ENCODE data around the gene GJD3. TPM values are rescaled to one million over a fixed set of nuclear protein-coding genes. Genes with fewer than 3 reads are reported as not detected.
"Not testable (repeated sequence)": the region's sequence is repeated elsewhere in the genome, so short reads cannot be mapped to it uniquely, and the experiment has no call there.

Gene GJD3
- total RNA-seq, 1 donor from 2014 or later, result 0.36 TPM

DNA sequence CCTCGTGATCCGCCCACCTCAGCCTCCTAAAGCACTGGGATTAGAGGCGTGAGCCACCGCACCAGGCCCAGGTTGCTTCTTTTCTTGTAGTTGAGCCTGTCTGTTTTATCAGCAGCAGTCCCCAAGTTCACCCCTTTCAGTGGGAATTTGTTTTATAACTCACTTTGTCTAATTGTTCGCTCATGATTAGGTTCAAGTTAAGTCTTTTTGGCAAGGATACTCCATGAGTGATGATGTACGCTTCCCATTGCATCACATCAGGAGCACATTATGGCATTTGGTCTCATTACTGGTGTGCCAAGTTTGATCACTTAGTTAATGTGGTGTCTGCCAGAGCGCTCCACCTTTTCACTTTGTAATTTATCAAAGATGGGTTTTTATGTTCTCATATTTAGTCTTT lies 14.4 kb upstream of the GJD3 start:
- Mint-ChIP-seq H3K36me3 (no peaks in the 10 kb centered on the region), H3K4me3 (no peak overlapping the region), H3K27me3 (no peaks in the 10 kb centered on the region), H3K27ac (no peak overlapping the region), H3K4me1 (ENCODE audit: unreplicated experiment) (no peaks in the 10 kb centered on the region), H3K9me3 (no peaks in the 10 kb centered on the region)
- DNase-seq (ENCODE audit: extremely low spot score, unreplicated experiment), result peak; percentile 43
- TF ChIP-seq, protein P1, sequence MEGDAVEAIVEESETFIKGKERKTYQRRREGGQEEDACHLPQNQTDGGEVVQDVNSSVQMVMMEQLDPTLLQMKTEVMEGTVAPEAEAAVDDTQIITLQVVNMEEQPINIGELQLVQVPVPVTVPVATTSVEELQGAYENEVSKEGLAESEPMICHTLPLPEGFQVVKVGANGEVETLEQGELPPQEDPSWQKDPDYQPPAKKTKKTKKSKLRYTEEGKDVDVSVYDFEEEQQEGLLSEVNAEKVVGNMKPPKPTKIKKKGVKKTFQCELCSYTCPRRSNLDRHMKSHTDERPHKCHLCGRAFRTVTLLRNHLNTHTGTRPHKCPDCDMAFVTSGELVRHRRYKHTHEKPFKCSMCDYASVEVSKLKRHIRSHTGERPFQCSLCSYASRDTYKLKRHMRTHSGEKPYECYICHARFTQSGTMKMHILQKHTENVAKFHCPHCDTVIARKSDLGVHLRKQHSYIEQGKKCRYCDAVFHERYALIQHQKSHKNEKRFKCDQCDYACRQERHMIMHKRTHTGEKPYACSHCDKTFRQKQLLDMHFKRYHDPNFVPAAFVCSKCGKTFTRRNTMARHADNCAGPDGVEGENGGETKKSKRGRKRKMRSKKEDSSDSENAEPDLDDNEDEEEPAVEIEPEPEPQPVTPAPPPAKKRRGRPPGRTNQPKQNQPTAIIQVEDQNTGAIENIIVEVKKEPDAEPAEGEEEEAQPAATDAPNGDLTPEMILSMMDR (conservative IDR thresholded peaks at IDR 0.05), result no peak

DNA sequence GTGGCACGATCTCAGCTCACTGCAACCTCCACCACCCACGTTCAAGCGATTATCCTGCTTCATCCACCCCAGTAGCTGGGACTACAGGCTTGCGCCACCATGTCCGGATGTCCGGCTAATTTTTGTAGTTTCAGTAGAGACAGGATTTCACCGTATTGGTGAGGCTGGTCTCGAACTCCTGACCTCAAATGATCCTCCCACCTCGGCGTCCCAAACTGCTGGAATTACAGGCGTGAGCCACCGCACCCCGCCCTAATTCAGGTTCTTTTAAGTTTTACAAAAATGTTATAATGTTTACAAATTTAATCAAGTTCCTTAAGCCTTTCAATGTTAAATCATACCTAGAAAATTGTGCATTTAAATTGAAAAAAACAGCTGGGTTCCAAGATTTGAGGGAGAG lies 13.3 kb upstream of the GJD3 start:
- Mint-ChIP-seq H3K4me3 (no peak overlapping the region), H3K27me3 (no peaks in the 10 kb centered on the region), H3K9me3 (no peaks in the 10 kb centered on the region), H3K36me3 (no peaks in the 10 kb centered on the region), H3K27ac (no peak overlapping the region), H3K4me1 (ENCODE audit: unreplicated experiment) (peaks cover under 1% of the 10 kb centered on the region)
- DNase-seq (ENCODE audit: extremely low spot score, unreplicated experiment), result no peak
- TF ChIP-seq, protein P1 (conservative IDR thresholded peaks at IDR 0.05), result no peak

DNA sequence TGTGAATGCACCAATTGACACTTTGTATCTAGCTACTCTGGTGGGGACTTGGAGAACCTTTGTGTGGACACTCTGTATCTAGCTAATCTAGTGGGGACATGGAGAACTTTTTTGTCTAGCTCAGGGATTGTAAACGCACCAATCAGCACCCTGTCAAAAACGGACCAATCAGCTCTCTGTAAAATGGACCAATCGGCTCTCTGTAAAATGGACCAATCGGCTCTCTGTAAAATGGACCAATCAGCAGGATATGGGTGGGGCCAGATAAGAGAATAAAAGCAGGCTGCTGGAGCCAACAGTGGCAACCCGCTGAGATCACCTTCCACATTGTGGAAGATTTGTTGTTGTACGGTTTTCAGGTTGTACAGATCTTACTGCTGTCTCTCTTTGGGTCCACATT lies 12.0 kb upstream of the GJD3 start:
- H3K9me3 Mint-ChIP-seq; H3K36me3 Mint-ChIP-seq; H3K27ac Mint-ChIP-seq; H3K27me3 Mint-ChIP-seq; H3K4me3 Mint-ChIP-seq; H3K4me1 Mint-ChIP-seq (ENCODE audit: unreplicated experiment): not testable (repeated sequence)
- peak; percentile 3 for DNase-seq (ENCODE audit: extremely low spot score, unreplicated experiment)

DNA sequence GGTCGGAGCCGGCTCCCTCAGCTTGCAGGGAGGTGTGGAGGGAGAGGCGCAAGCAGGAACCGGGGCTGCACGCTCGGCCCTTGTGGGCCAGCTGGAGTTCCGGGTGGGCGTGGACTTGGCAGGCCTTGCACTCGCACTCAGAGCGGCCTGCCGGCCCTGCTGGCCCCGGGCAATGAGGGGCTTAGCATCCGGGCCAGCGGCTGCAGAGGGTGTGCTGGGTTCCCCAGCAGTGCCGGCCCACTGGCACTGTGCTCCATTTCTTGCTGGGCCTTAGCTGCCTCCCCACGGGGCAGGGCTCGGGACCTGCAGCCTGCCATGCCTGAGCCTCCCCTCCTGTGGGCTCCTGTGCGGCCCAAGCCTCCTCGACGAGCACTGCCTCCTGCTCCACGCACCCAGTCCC lies 11.2 kb upstream of the GJD3 start:
- H3K36me3 Mint-ChIP-seq; H3K4me1 Mint-ChIP-seq (ENCODE audit: unreplicated experiment); H3K27ac Mint-ChIP-seq; H3K4me3 Mint-ChIP-seq; H3K27me3 Mint-ChIP-seq: not testable (repeated sequence)
- peak; percentile 62 for DNase-seq (ENCODE audit: extremely low spot score, unreplicated experiment)
- H3K9me3 Mint-ChIP-seq, result peaks cover 11% of the 10 kb centered on the region

DNA sequence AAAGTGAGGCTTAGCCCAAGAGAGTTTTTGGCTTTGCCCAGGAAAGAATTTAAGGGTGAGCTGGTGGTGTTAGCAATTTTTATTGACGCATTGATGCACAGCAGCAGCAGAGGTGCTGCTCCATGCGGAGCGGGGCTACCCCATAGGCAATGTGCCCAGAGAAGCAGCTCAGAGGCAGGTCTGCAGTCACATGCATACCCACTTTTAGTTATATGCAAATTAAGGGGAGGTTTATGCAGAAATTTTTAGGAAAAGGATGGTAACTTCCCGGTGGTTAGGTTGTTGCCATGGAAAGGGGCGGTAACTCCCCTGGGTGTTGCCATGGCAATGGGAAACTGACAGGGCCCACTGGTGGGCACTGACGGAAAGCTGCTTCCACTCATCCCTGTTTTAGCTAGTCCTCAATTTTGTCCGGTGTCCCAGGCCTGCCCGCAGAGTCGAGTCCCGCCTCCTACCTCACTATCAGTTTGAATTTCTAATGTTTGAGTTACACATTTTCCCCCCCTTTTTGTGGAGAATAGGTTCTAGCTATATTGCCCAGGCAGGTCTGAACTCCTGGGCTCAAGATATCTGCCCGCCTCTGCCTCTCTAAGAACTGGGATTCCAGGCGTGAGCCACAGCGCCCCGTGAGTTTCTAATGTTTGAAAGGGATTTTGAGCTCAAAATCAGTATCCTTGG lies 10.4 kb upstream of the GJD3 start:
- Mint-ChIP-seq H3K4me1 (ENCODE audit: unreplicated experiment) (peaks cover 8% of the 10 kb centered on the region), H3K9me3 (peaks cover 11% of the 10 kb centered on the region), H3K27me3 (no peaks in the 10 kb centered on the region), H3K4me3 (no peak overlapping the region), H3K27ac (no peak overlapping the region), H3K36me3 (peaks cover 6% of the 10 kb centered on the region)
- DNase-seq (ENCODE audit: extremely low spot score, unreplicated experiment), result peak; percentile 60
- TF ChIP-seq, protein P1 (conservative IDR thresholded peaks at IDR 0.05), result no peak

DNA sequence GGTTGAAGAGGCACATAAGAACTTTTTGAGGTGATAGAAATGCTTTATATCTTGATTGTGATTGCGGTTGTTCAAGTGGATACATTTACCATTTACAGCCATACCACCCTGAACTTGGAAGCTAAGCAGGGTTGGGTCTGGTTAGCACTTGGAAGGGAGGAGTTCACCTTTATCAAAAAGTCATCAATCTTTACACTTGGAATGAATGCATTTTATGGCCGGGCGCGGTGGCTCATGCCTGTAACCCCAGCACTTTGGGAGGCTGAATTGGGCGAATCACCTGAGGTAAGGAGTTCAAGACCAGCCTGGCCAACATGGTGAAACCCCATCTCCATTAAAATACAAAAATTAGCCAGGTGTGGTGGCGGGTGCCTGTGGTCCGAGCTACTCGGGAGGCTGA lies 9.5 kb upstream of the GJD3 start:
- no peak overlapping the region for H3K27ac Mint-ChIP-seq
- DNase-seq (ENCODE audit: extremely low spot score, unreplicated experiment), result peak; percentile 25
- H3K27me3 Mint-ChIP-seq, result no peaks in the 10 kb centered on the region
- TF ChIP-seq, protein P1 (conservative IDR thresholded peaks at IDR 0.05), result no peak
- peaks cover 8% of the 10 kb centered on the region for H3K4me1 Mint-ChIP-seq (ENCODE audit: unreplicated experiment)
- peaks cover 11% of the 10 kb centered on the region for H3K9me3 Mint-ChIP-seq
- no peak overlapping the region for H3K4me3 Mint-ChIP-seq
- peaks cover 6% of the 10 kb centered on the region for H3K36me3 Mint-ChIP-seq

DNA sequence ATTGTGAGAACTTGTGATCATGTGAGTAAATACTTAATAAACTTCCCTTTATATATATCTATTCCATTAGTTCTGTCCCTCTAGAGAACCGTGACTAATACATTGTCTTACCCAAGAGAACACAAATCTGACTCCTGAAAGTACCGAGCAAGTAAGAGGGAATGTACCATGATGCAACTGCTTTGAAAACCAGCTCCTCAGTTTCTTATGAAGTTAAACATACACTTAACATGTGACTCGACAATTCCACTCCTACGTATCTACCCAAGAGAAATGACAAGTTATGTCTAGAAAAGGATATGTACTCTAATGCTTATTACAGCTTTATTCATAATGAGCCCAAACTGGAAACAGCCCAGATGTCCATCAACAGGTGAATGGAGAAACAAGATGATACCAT lies 8.8 kb upstream of the GJD3 start:
- H3K27ac Mint-ChIP-seq, result no peak overlapping the region
- TF ChIP-seq, protein P1 (conservative IDR thresholded peaks at IDR 0.05), result no peak
- H3K27me3 Mint-ChIP-seq, result no peaks in the 10 kb centered on the region
- H3K4me1 Mint-ChIP-seq (ENCODE audit: unreplicated experiment), result peaks cover 8% of the 10 kb centered on the region
- H3K9me3 Mint-ChIP-seq, result peaks cover 11% of the 10 kb centered on the region
- no peak overlapping the region for H3K4me3 Mint-ChIP-seq
- H3K36me3 Mint-ChIP-seq, result peaks cover 6% of the 10 kb centered on the region
- DNase-seq (ENCODE audit: extremely low spot score, unreplicated experiment), result no peak

DNA sequence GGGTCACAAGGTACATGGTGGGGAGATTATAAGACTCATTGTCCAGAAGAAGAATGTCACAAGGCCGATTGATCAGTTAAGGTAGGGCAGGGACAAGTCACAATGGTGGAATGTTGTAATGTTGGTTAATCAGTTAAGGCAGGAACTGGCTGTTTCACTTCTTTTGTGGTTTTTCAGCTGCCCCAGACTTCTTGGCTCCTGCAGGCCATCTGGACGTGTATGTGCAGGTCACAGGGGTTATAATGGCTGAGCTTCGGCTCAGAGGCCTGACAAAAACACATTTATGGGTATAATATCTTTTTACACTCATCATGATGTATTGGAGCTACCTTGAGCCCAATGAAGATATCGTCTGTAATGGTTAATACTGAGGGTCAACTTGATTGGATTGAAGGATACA lies 8.1 kb upstream of the GJD3 start:
- peaks cover 11% of the 10 kb centered on the region for H3K9me3 Mint-ChIP-seq

More for the DNA sequence above, 8.1 kb upstream of the GJD3 start:
- H3K4me3 Mint-ChIP-seq; H3K27me3 Mint-ChIP-seq; DNase-seq (ENCODE audit: extremely low spot score, unreplicated experiment); H3K36me3 Mint-ChIP-seq; H3K4me1 Mint-ChIP-seq (ENCODE audit: unreplicated experiment): not testable (repeated sequence)
- peak overlapping the region; percentile 34 for H3K27ac Mint-ChIP-seq
